GM10847 (cell line): ENCODE data around the gene ANKRD35.
A peak's percentile ranks its signal among the peaks of the same experiment; 100 is the strongest.

Experiments
- POLR2A ChIP-seq: IDR thresholded peaks from 2 replicates; pipeline ENCODE4 v1.6.1; 2011; ENCODE audit not compliant: insufficient read length; ENCODE audit errors: extremely low read depth

ANKRD35 gene

GRCh38 chr1:145878724-145879123, 6.9 kb downstream of the ANKRD35 start:
- no peak for TF ChIP-seq POLR2A

GRCh38 chr1:145877923-145878486, 7.7 kb downstream of the ANKRD35 start:
- no peak for TF ChIP-seq POLR2A

- TF ChIP-seq POLR2A: no peak
These were observed 11.0 kb downstream of the ANKRD35 start for GRCh38 chr1:145874646-145875045.

GRCh38 chr1:145871994-145872924, 13.4 kb downstream of the ANKRD35 start:
- no peak for TF ChIP-seq POLR2A

- TF ChIP-seq POLR2A: no peak
These were observed 17.4 kb downstream of the ANKRD35 start for GRCh38 chr1:145868232-145868631.

GRCh38 chr1:145863282-145864018, 22.2 kb downstream of the ANKRD35 start:
- TF ChIP-seq POLR2A: no peak

- peak; percentile 59 for TF ChIP-seq POLR2A
These were observed 26.1 kb downstream of the ANKRD35 start for GRCh38 chr1:145859491-145860023.

- peak; percentile 9 for TF ChIP-seq POLR2A
These were observed 26.7 kb downstream of the ANKRD35 start, which contains the start of gene PIAS3 for GRCh38 chr1:145858901-145859490. TSS of gene PIAS3 (minus strand) at chr1:145859081. CDS start at chr1:145858990, 91 bp downstream.

GRCh38 chr1:145858238-145858900, 27.3 kb downstream of the ANKRD35 start:
- no peak for TF ChIP-seq POLR2A

GRCh38 chr1:145857170-145857569, 28.5 kb downstream of the ANKRD35 start:
- no peak for TF ChIP-seq POLR2A

GRCh38 chr1:145855426-145855948, 30.2 kb downstream of the ANKRD35 start:
- no peak for TF ChIP-seq POLR2A

- no peak for TF ChIP-seq POLR2A
These were observed 36.1 kb downstream of the ANKRD35 start for GRCh38 chr1:145849356-145850160.

GRCh38 chr1:145847827-145848226, 37.8 kb downstream of the ANKRD35 start:
- TF ChIP-seq POLR2A: no peak
